PC-9 (cell line): ENCODE results near the gene KAZALD1. TPM values are rescaled to one million over a fixed set of nuclear protein-coding genes. Genes with fewer than 3 reads are reported as not detected.

ENCODE experiments used
- BruUV-seq: library from RNA; stranded (reverse); fragments of 400-500 nt; replicated peaks from 2 replicates; lab custom pipeline; 2021; lab: Mats Ljungman, UMichigan
- CTCF ChIA-PET: fragments of 300-600 bp; sonication (Branson Sonifier 250); formaldehyde crosslinking; loops from one replicate; lab custom pipeline; 2022; ENCODE audit warnings: antibody characterized with exemption; lab: Charles Lee
- POLR2A ChIA-PET: fragments of 300-600 bp; sonication (Branson Sonifier 250); formaldehyde crosslinking; loops from one replicate; lab custom pipeline; 2022; ENCODE audit warnings: antibody characterized with exemption; ENCODE audit not compliant: unreplicated experiment; lab: Charles Lee
- DNase-seq, 2 experiments: peaks; one replicate each; pipeline versions ENCODE4 v3.0.0 to v3.0.0-alpha.2; 2015 to 2022; ENCODE audit warnings: mixed read lengths in 1 of 2
- H2AFZ ChIP-seq: fragments of 200-600 bp; sonication (generic); 2 replicates; pipeline ENCODE4 v1.8.1; 2017; ENCODE audit warnings: antibody characterized with exemption
- H3F3A ChIP-seq: fragments of 200-600 bp; sonication (generic); 2 replicates; pipeline ENCODE4 v1.8.1; 2017; ENCODE audit warnings: antibody characterized with exemption, mild to moderate bottlenecking, low read depth; ENCODE audit not compliant: insufficient read depth
- H3K27ac ChIP-seq: fragments of 200-600 bp; sonication (generic); 2 replicates; pipeline ENCODE4 v1.6.1; 2016; ENCODE audit warnings: mixed run types
- H3K27me3 ChIP-seq: fragments of 200-600 bp; sonication (generic); 2 replicates; pipeline ENCODE4 v1.6.1; 2016; ENCODE audit warnings: low read depth, mixed run types; ENCODE audit not compliant: insufficient read depth
- H3K36me3 ChIP-seq: fragments of 200-600 bp; sonication (generic); 2 replicates; pipeline ENCODE4 v1.6.1; 2016; ENCODE audit warnings: low read depth, mixed run types
- H3K4me1 ChIP-seq: fragments of 200-600 bp; sonication (generic); replicated peaks from 2 replicates; pipeline ENCODE4 v1.6.1; 2016; ENCODE audit warnings: mixed run types; ENCODE audit not compliant: insufficient read depth
- H3K4me2 ChIP-seq: fragments of 200-600 bp; sonication (generic); 2 replicates; pipeline ENCODE4 v1.6.1; 2017; ENCODE audit warnings: mixed run types
- H3K4me3 ChIP-seq: fragments of 200-600 bp; sonication (generic); 2 replicates; pipeline ENCODE4 v1.6.1; 2016; ENCODE audit warnings: mixed run types
- H3K79me2 ChIP-seq: fragments of 200-600 bp; sonication (generic); 2 replicates; pipeline ENCODE4 v1.6.1; 2017; ENCODE audit warnings: low read depth, mixed run types
- H3K9me2 ChIP-seq: fragments of 200-600 bp; sonication (generic); 2 replicates; pipeline ENCODE4 v1.8.1; 2017; ENCODE audit warnings: mild to moderate bottlenecking; ENCODE audit not compliant: insufficient read depth
- H3K9me3 ChIP-seq: fragments of 200-600 bp; sonication (generic); 2 replicates; pipeline ENCODE4 v1.8.1; 2016; ENCODE audit warnings: low read depth; ENCODE audit not compliant: insufficient read depth
- H4K20me1 ChIP-seq: fragments of 200-600 bp; sonication (generic); 2 replicates; pipeline ENCODE4 v1.8.1; 2017; ENCODE audit not compliant: insufficient read depth
- EZH2 ChIP-seq: fragments of 200-600 bp; sonication (generic); IDR thresholded peaks from 2 replicates; pipeline ENCODE4 v1.8.0; 2017; ENCODE audit warnings: antibody characterized with exemption, low read depth
- intact Hi-C: fragments of 100-400 bp; cut with micrococcal nuclease; formaldehyde crosslinking; loops from one replicate; pipeline ENCODE4 v1.10.0; 2022; ENCODE audit not compliant: unreplicated experiment
- total RNA-seq: library from RNA; stranded (reverse); gene quantifications from 2 replicates; pipeline ENCODE4 v1.2.3, GENCODE V29; 2021
- TF ChIP-seq, protein P1 (sequence below): fragments of 200-600 bp; sonication (generic); conservative IDR thresholded peaks from 2 replicates; pipeline ENCODE4 v1.6.1; 2017; ENCODE audit warnings: mixed run types, antibody characterized with exemption, mild to moderate bottlenecking, moderate library complexity

The KAZALD1 gene
- total RNA-seq, 1 experiment from 2014 or later = 19.7 TPM

DNA sequence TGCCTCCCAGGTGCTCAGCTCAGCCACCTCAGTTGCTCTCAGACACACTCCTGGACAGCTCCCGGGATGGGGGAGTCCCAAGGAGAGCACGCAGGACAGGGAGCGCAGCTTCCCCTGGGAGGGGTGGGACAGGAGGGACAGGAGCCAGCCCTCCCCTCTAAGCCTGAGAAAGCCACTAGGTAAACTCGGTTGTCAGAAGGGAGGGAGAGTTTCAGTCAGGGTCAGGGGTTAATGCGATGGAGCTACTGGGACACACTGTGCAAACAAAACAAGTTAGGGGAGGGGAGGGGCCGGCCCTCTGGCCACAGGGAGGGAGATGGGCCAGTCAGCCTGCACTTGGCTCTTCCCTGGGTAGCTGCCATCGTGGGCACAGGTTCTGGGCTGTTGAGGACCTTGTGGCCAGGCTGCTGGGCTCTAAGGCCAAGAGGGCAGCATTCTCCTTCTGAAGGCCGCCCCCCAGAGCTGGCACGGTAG lies 31.1 kb downstream of the KAZALD1 start:
- Histone ChIP-seq H3K27me3 (peaks cover 29% of the 10 kb centered on the region), H4K20me1 (no peaks in the 10 kb centered on the region), H3K79me2 (no peaks in the 10 kb centered on the region), H3F3A (no peaks in the 10 kb centered on the region), H3K9me3 (no peaks in the 10 kb centered on the region), H3K9me2 (no peaks in the 10 kb centered on the region), H3K27ac (no peak overlapping the region), H3K36me3 (no peaks in the 10 kb centered on the region), H3K4me1 (0 out of 2 replicates have a peak, but pooled peaks cover 7% of the 10 kb centered on the region), H3K4me3 (no peak overlapping the region), H2AFZ (no peak overlapping the region), H3K4me2 (no peak overlapping the region)
- intact Hi-C loops = no loop called here
- no TSS peak for BruUV-seq
- TF ChIP-seq EZH2 = no peak
- TF ChIP-seq, protein P1, sequence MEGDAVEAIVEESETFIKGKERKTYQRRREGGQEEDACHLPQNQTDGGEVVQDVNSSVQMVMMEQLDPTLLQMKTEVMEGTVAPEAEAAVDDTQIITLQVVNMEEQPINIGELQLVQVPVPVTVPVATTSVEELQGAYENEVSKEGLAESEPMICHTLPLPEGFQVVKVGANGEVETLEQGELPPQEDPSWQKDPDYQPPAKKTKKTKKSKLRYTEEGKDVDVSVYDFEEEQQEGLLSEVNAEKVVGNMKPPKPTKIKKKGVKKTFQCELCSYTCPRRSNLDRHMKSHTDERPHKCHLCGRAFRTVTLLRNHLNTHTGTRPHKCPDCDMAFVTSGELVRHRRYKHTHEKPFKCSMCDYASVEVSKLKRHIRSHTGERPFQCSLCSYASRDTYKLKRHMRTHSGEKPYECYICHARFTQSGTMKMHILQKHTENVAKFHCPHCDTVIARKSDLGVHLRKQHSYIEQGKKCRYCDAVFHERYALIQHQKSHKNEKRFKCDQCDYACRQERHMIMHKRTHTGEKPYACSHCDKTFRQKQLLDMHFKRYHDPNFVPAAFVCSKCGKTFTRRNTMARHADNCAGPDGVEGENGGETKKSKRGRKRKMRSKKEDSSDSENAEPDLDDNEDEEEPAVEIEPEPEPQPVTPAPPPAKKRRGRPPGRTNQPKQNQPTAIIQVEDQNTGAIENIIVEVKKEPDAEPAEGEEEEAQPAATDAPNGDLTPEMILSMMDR = no peak
- ChIA-PET POLR2A (no interaction called here), CTCF (no interaction called here)
- DNase-seq = no peak

DNA sequence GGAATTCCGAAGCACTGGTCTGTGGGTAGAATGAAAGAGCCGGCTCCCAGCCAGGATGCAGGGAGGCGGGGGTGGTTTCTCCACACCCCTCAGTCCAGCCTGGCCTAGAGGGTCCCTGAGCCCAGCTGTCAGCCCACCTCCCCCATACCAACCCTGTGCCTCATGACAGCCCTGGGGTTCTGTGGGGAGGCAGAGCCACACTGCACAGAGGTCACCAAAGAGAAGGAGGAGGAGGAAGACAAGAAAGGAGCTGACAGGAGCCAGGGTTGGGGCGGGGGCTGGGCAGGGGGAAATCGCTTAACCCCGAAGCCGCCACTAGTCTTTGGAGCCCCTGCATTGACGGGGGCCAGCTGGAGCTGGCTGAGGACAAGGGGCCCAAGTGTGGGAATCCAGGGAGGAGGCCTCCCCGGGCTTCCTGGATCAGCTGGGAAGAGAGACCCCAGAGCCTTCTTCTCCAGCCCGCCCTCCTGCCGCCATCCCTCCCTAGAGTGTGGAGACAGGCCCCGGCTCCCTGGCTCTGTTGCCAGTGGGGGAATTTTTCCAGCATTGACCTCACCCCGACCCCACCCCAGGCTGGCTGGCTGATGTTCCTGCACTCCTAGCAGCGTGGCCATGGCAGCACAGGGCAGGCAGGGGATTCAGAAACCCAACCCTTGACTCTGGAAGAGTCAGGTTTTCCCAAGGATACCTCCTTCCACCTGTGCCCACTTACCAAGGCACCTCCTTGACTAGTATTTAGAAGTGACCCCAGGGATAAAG lies 32.5 kb downstream of the KAZALD1 start:
- Histone ChIP-seq H3F3A (no peaks in the 10 kb centered on the region), H3K9me3 (no peaks in the 10 kb centered on the region), H3K4me1 (0 out of 2 replicates have a peak, but pooled peaks cover 4% of the 10 kb centered on the region), H3K4me3 (no peak overlapping the region), H3K4me2 (no peak overlapping the region), H3K9me2 (no peaks in the 10 kb centered on the region), H3K36me3 (no peaks in the 10 kb centered on the region), H3K79me2 (no peaks in the 10 kb centered on the region), H3K27ac (no peak overlapping the region), H2AFZ (no peak overlapping the region), H4K20me1 (no peaks in the 10 kb centered on the region), H3K27me3 (peaks cover 27% of the 10 kb centered on the region)
- BruUV-seq = no TSS peak
- intact Hi-C loops = no loop called here
- POLR2A ChIA-PET = no interaction called here
- CTCF ChIA-PET = interaction anchor here (1.4 kb wide), 1 partner anchor 48 kb away, joined by 6 read pairs; no protein-coding TSS in a partner anchor
- TF ChIP-seq, protein P1 = no peak
- no peak for TF ChIP-seq EZH2
- no peak for DNase-seq

DNA sequence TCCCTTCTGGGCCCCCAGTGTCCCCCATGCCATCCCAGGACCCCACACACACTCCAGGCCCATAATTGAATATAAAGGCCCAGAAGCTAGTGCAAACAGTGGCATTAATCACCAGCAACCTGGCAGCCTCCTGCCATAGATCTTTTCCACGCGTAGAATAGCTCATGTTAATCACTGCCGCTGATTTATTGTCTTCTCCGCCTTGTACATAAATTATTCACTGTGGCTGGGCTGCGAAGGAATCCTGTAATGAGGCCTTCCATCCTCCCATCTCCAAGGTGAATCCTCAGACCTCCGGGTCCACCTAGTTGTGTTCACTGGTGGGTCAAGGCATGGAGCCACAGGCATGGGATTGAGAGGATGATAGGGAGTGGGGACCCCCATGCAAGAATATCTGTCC lies 33.2 kb downstream of the KAZALD1 start:
- Histone ChIP-seq H4K20me1 (no peaks in the 10 kb centered on the region), H3K27me3 (peaks cover 34% of the 10 kb centered on the region), H3K9me3 (no peaks in the 10 kb centered on the region), H3K36me3 (no peaks in the 10 kb centered on the region), H3K4me2 (no peak overlapping the region), H3K79me2 (no peaks in the 10 kb centered on the region), H3K4me3 (no peak overlapping the region), H3K9me2 (no peaks in the 10 kb centered on the region), H3K4me1 (no peaks in the 10 kb centered on the region), H2AFZ (no peak overlapping the region), H3K27ac (no peak overlapping the region), H3F3A (no peaks in the 10 kb centered on the region)
- no TSS peak for BruUV-seq
- intact Hi-C loops = loop anchor here (1.0 kb wide), 1 partner anchor 47 kb away; no protein-coding TSS in a partner anchor
- ChIA-PET CTCF (interaction anchor here (0.6 to 1.8 kb wide), 2 partner anchors 47 to 52 kb away, joined by 4 to 20 read pairs; no protein-coding TSS in a partner anchor), POLR2A (interaction anchor here (0.6 kb wide), 1 partner anchor 174 kb away, joined by 4 read pairs; no protein-coding TSS in a partner anchor)
- TF ChIP-seq EZH2 = no peak
- TF ChIP-seq, protein P1 = no peak
- DNase-seq = no peak
